Endometrium (tissue), 2 donors: Measurements from ENCODE around the gene PCBD1.
"Not testable (repeated sequence)": the region's sequence is repeated elsewhere in the genome, so short reads cannot be mapped to it uniquely, and the experiment has no call there.

Experiments used
- FAIRE-seq: peaks from 2 replicates; lab custom pipeline; 2012; peaks lifted over from hg19 to GRCh38; lab: Jason Lieb, UNC
- donor health status: control.
- donor health status: control.

Gene PCBD1

GRCh38 chr10:70887804-70888800 lies at the start of gene PCBD1:
Gene PCBD1, minus strand, starts transcription at chr10:70888565. Its CDS starts 32 bp downstream, at chr10:70888533.
- no peak for FAIRE-seq

- FAIRE-seq, result no peak
These were observed 49.3 kb upstream of the PCBD1 start for GRCh38 chr10:70937661-70938060.

- FAIRE-seq, result no peak
These were observed 47.7 kb upstream of the PCBD1 start for GRCh38 chr10:70936111-70936510.

- no peak for FAIRE-seq
These were observed 47.3 kb upstream of the PCBD1 start for GRCh38 chr10:70935631-70936030.

GRCh38 chr10:70935125-70935625 lies 46.8 kb upstream of the PCBD1 start:
- FAIRE-seq, result no peak

GRCh38 chr10:70934701-70935100 lies 46.3 kb upstream of the PCBD1 start:
- FAIRE-seq, result no peak

GRCh38 chr10:70932392-70933196 lies 44.2 kb upstream of the PCBD1 start:
- no peak for FAIRE-seq

- FAIRE-seq, result no peak
These were observed 42.9 kb upstream of the PCBD1 start for GRCh38 chr10:70931168-70931815.

- no peak for FAIRE-seq
These were observed 42.1 kb upstream of the PCBD1 start for GRCh38 chr10:70930263-70931000.

GRCh38 chr10:70928140-70928539 lies 39.8 kb upstream of the PCBD1 start:
- no peak for FAIRE-seq

GRCh38 chr10:70927189-70927943 lies 39.0 kb upstream of the PCBD1 start:
- no peak for FAIRE-seq

- FAIRE-seq, result no peak
These were observed 38.0 kb upstream of the PCBD1 start for GRCh38 chr10:70926226-70927000.

GRCh38 chr10:70925377-70926225 lies 37.2 kb upstream of the PCBD1 start:
- FAIRE-seq, result no peak

- no peak for FAIRE-seq
These were observed 35.3 kb upstream of the PCBD1 start for GRCh38 chr10:70923696-70924095.

- FAIRE-seq, result no peak
These were observed 32.9 kb upstream of the PCBD1 start for GRCh38 chr10:70921285-70921684.

GRCh38 chr10:70920519-70920918 lies 32.2 kb upstream of the PCBD1 start:
- FAIRE-seq, result no peak

GRCh38 chr10:70919906-70920305 lies 31.5 kb upstream of the PCBD1 start:
- not testable (repeated sequence) for FAIRE-seq

GRCh38 chr10:70918851-70919530 lies 30.6 kb upstream of the PCBD1 start:
- no peak for FAIRE-seq
